Osteoblast (primary cell): Measurements from ENCODE around the gene PRR23C. TPM values are rescaled to one million over a fixed set of nuclear protein-coding genes. Genes with fewer than 3 reads are reported as not detected.

Experiments
- DNase-seq: peaks from one replicate; pipeline ENCODE4 v3.0.0; 2011; ENCODE audit warnings: low spot score, mixed read lengths; ENCODE audit not compliant: insufficient read length; ENCODE audit errors: missing footprints
- H2AFZ ChIP-seq: 2 replicates; pipeline ENCODE4 v1.6.0; 2011; ENCODE audit warnings: mild to moderate bottlenecking, low read length
- H3K27ac ChIP-seq: 2 replicates; pipeline ENCODE4 v1.5.1; 2011; ENCODE audit warnings: mild to moderate bottlenecking, low read depth, low read length, moderate library complexity
- H3K27me3 ChIP-seq: 2 replicates; pipeline ENCODE4 v1.6.0; 2012; ENCODE audit warnings: mild to moderate bottlenecking, control low read depth, inconsistent platforms, low read length, moderate library complexity; ENCODE audit not compliant: insufficient read depth
- H3K36me3 ChIP-seq: 2 replicates; pipeline ENCODE4 v1.5.1; 2011; ENCODE audit warnings: mild to moderate bottlenecking, low read length, control low read depth, moderate library complexity; ENCODE audit not compliant: insufficient read depth
- H3K4me1 ChIP-seq: 2 replicates; pipeline ENCODE4 v1.5.1; 2011; ENCODE audit warnings: mild to moderate bottlenecking, low read length, control low read depth, moderate library complexity; ENCODE audit not compliant: insufficient read depth
- H3K4me2 ChIP-seq: 2 replicates; pipeline ENCODE4 v1.6.0; 2011; ENCODE audit warnings: mild to moderate bottlenecking, low read length; ENCODE audit not compliant: insufficient read depth
- H3K4me3 ChIP-seq: fragments of 200-600 bp; sonication (generic); 3 replicates; pipeline ENCODE4 v1.5.1; 2012; ENCODE audit warnings: mild to moderate bottlenecking, low read length, inconsistent platforms; ENCODE audit not compliant: insufficient read depth
- H3K79me2 ChIP-seq: 2 replicates; pipeline ENCODE4 v1.6.0; 2012; ENCODE audit warnings: mild to moderate bottlenecking, low read length, control low read depth, inconsistent platforms; ENCODE audit not compliant: insufficient read depth
- H3K9me3 ChIP-seq: 2 replicates; pipeline ENCODE4 v1.5.1; 2011; ENCODE audit warnings: low read depth, low read length, control low read depth
- H4K20me1 ChIP-seq: 2 replicates; pipeline ENCODE4 v1.6.0; 2012; ENCODE audit warnings: mild to moderate bottlenecking, low read length, control low read depth; ENCODE audit not compliant: insufficient read depth
- CTCF ChIP-seq: IDR thresholded peaks from 2 replicates; pipeline ENCODE4 v1.5.1; 2011; ENCODE audit warnings: mild to moderate bottlenecking, low read depth, low read length, moderate library complexity; ENCODE audit errors: extremely low read depth
- total RNA-seq: library from RNA; depleted of rRNA; stranded (reverse); fragments of >200 nt; gene quantifications from 2 replicates; pipeline ENCODE4 v1.2.3, GENCODE V29; 2012

PRR23C gene
- total RNA-seq, 1 donor = not detected

GRCh38 chr3:139020036-139020867 is 24.4 kb downstream of the PRR23C start:
- H3K27me3 ChIP-seq = no peaks in the 10 kb centered on the region
- no peak overlapping the region for H3K4me2 ChIP-seq
- no peaks in the 10 kb centered on the region for H3K36me3 ChIP-seq
- no peak overlapping the region for H2AFZ ChIP-seq
- H3K4me3 ChIP-seq = no peak overlapping the region
- H3K79me2 ChIP-seq = no peaks in the 10 kb centered on the region
- no peak overlapping the region for H3K27ac ChIP-seq
- TF ChIP-seq CTCF = no peak
- no peaks in the 10 kb centered on the region for H3K4me1 ChIP-seq
- no peaks in the 10 kb centered on the region for H4K20me1 ChIP-seq
- no peak for DNase-seq
- H3K9me3 ChIP-seq = no peaks in the 10 kb centered on the region

- TF ChIP-seq CTCF = no peak
- no peaks in the 10 kb centered on the region for H3K27me3 ChIP-seq
- no peaks in the 10 kb centered on the region for H4K20me1 ChIP-seq
- no peaks in the 10 kb centered on the region for H3K4me1 ChIP-seq
- no peak for DNase-seq
- H3K4me3 ChIP-seq = no peak overlapping the region
- H3K9me3 ChIP-seq = no peaks in the 10 kb centered on the region
- H3K79me2 ChIP-seq = no peaks in the 10 kb centered on the region
- no peak overlapping the region for H3K4me2 ChIP-seq
- H2AFZ ChIP-seq = no peak overlapping the region
- no peak overlapping the region for H3K27ac ChIP-seq
- H3K36me3 ChIP-seq = no peaks in the 10 kb centered on the region
Observed at GRCh38 chr3:139016430-139017048, 28.2 kb downstream of the PRR23C start.

GRCh38 chr3:139006051-139006716 is 38.5 kb downstream of the PRR23C start, which contains the start of gene PRR23A:
TSS of gene PRR23A (minus strand) at chr3:139006268. CDS start at chr3:139006268, 0 bp downstream.
- Histone ChIP-seq H4K20me1 (no peaks in the 10 kb centered on the region), H3K79me2 (no peaks in the 10 kb centered on the region), H2AFZ (no peak within 1 kb of the TSS), H3K4me2 (no peak within 1 kb of the TSS), H3K4me3 (no peak within 1 kb of the TSS), H3K9me3 (no peaks in the 10 kb centered on the region), H3K27ac (no peak within 1 kb of the TSS), H3K27me3 (no peaks in the 10 kb centered on the region), H3K36me3 (no peaks in the 10 kb centered on the region), H3K4me1 (no peaks in the 10 kb centered on the region)
- no peak for TF ChIP-seq CTCF
- no peak for DNase-seq
